ENCODE measurements around the gene CCDC85A.

DNA sequence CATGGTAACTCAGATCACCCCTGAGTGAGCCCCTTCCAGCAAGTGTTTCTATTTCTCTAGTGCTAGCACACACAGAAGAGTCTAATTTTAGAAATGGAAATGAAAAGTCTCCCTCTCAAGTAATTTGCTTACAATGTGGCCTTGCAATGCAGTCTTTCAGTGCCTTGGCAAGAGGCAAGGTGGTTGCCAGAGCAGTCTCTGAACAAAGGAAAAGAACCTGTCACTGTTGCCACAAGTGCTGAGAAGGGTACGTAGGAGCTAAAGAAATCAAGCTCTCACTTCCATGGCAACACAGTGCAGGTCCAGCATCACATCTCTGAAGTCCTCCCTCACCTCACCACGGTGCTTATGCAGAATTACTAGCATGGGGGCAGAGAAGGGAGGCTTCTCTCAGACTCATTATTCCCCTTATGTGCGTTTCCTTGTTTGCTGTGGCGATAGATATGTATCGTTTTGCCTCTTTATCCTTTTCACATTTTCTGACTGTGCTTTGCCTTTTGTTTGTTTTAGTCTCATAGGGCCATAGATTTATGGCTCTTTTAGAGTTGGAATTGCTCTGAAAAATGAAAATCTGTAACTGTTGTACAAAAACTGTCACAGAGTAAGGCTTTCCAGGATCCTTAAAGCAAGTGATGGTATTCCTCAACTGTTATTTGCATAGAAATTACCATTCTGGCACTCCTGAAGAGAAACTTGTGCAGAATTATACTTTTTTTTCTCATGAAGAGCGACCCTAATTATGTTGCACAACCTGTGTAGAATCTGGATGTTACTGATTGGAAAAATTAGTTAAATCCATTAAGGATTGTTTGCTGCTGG is 164.8 kb downstream of the CCDC85A start:
- TF ChIP-seq, protein P1, sequence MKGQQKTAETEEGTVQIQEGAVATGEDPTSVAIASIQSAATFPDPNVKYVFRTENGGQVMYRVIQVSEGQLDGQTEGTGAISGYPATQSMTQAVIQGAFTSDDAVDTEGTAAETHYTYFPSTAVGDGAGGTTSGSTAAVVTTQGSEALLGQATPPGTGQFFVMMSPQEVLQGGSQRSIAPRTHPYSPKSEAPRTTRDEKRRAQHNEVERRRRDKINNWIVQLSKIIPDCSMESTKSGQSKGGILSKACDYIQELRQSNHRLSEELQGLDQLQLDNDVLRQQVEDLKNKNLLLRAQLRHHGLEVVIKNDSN (IDR thresholded peaks at IDR 0.05): no peak
- TF ChIP-seq RAD21 (IDR thresholded peaks at IDR 0.05; ENCODE audit: low read depth) (no peak), TAF1 (IDR thresholded peaks at IDR 0.05; ENCODE audit: low read depth) (no peak), EGR1 (IDR thresholded peaks at IDR 0.05) (no peak), TEAD4 (IDR thresholded peaks at IDR 0.05) (no peak), NFIC (IDR thresholded peaks at IDR 0.05) (no peak), YY1 (IDR thresholded peaks at IDR 0.05; ENCODE audit: low read depth) (no peak), TCF12 (IDR thresholded peaks at IDR 0.05; ENCODE audit: low read depth) (no peak), EP300 (IDR thresholded peaks at IDR 0.05; ENCODE audit: borderline replicate concordance) (no peak), CEBPB (IDR thresholded peaks at IDR 0.05) (no peak), ZBTB7A (IDR thresholded peaks at IDR 0.05; ENCODE audit: low read depth) (no peak)
- TF ChIP-seq, protein P2, sequence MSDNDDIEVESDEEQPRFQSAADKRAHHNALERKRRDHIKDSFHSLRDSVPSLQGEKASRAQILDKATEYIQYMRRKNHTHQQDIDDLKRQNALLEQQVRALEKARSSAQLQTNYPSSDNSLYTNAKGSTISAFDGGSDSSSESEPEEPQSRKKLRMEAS (IDR thresholded peaks at IDR 0.05): no peak
- TF ChIP-seq, protein P3, sequence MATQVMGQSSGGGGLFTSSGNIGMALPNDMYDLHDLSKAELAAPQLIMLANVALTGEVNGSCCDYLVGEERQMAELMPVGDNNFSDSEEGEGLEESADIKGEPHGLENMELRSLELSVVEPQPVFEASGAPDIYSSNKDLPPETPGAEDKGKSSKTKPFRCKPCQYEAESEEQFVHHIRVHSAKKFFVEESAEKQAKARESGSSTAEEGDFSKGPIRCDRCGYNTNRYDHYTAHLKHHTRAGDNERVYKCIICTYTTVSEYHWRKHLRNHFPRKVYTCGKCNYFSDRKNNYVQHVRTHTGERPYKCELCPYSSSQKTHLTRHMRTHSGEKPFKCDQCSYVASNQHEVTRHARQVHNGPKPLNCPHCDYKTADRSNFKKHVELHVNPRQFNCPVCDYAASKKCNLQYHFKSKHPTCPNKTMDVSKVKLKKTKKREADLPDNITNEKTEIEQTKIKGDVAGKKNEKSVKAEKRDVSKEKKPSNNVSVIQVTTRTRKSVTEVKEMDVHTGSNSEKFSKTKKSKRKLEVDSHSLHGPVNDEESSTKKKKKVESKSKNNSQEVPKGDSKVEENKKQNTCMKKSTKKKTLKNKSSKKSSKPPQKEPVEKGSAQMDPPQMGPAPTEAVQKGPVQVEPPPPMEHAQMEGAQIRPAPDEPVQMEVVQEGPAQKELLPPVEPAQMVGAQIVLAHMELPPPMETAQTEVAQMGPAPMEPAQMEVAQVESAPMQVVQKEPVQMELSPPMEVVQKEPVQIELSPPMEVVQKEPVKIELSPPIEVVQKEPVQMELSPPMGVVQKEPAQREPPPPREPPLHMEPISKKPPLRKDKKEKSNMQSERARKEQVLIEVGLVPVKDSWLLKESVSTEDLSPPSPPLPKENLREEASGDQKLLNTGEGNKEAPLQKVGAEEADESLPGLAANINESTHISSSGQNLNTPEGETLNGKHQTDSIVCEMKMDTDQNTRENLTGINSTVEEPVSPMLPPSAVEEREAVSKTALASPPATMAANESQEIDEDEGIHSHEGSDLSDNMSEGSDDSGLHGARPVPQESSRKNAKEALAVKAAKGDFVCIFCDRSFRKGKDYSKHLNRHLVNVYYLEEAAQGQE (IDR thresholded peaks at IDR 0.05; ENCODE audit: low read depth): no peak

Measured in Ishikawa (cell line).